ENCODE measurements around the gene HMGN5.

Gene HMGN5

DNA sequence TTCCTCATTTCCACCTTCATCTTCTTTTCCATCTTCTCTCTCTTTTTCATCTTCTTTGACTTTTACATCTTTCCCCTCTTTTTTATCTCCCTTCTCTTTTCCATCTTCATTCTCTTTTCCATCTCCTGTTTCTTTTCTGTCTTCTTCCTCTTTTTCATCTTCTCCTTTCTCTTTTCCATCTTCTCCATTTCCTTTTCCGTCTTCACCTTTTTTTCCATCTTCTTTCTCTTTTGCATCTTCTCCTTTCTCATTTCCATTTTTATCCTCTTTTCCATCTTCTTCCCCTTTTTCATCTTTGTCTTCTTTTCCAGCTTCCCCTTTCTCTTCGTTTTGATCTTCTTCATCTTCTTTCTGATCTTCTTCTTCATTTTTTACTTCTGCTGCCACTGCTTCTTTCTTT is 87.0 kb downstream of the HMGN5 start:
- DNase-seq: no peak

DNA sequence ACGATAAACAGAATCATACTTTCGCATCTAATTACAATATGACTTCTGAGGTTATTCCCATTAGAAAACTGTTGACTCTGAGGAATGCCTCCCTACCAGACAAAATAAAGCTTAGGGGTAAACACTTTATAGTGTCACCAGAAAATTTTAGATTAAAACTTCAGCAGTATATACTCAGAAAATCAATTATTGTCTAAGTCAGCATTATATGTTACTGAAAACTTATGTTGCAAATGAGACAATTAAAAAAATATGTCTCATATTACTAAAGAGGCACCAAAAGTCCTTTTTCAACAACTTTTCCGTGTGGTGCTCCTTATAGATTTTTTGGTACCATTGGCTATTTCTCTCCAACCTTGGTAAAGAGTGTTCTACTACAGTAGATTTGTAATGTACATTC is 91.4 kb downstream of the HMGN5 start:
- no peak for DNase-seq

DNA sequence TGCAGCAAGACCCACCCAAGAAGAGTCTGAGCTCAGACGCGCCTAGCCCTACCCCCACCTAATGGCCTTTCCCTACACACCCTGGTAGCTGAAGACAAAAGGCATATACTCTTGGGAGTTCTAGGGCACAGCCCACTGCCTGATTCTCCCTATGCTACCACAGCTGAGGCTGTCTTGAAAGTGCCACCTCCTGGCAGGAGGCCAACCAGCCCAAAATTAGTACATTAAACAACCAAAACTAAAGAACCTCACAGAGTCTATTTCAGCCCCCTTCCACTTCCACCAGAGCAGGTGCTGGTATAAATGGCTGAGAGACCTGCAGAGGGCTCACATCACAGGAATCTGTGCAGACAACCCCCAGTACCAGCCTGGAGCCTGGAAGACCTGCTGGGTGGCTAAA is 119.1 kb downstream of the HMGN5 start:
- no peak for DNase-seq

Measured in kidney glomerular epithelial cell (primary cell).